ENCODE results near the gene WASF2.
A peak's percentile ranks its signal among the peaks of the same experiment; 100 is the strongest.
"Not testable (repeated sequence)": the region's sequence is repeated elsewhere in the genome, so short reads cannot be mapped to it uniquely, and the experiment has no call there.

DNA sequence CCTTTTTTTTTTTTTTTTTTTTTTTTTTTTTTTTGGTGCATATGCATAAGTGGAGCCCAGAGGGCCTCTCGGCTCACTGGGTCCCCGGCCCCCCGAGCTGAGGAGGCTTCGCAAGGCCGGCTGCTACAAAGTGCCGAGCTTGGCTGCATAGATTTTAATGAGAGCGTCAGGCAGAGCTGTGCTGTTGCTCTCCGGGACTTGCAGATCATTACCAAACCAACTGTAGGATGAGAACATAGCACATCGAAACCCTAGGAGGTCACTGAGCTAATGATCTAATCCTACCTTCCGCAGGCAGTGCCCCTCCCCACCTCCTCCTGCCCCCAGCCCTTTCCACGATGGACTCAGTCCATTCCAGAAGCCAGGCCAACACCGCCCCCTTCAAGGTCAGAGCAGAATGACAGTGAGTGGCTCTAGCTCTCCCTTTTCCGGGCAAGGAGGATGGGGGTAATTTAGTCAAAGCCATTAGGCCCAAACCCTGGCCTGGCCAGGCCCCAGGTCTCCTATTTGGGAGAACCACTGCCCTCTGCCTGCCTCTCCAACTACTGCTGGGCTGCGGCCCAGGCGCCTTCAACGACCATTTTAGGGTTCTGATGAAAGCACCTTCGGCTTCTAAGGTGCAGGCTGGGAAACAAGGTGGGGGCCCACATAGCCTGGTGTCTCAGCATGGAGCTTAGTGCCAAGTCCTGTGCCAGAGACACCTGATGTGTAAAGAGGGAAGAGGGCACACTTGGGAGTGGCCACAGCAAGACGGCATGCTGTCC is 84.2 kb downstream of the WASF2 start:
- TF ChIP-seq, protein P1, sequence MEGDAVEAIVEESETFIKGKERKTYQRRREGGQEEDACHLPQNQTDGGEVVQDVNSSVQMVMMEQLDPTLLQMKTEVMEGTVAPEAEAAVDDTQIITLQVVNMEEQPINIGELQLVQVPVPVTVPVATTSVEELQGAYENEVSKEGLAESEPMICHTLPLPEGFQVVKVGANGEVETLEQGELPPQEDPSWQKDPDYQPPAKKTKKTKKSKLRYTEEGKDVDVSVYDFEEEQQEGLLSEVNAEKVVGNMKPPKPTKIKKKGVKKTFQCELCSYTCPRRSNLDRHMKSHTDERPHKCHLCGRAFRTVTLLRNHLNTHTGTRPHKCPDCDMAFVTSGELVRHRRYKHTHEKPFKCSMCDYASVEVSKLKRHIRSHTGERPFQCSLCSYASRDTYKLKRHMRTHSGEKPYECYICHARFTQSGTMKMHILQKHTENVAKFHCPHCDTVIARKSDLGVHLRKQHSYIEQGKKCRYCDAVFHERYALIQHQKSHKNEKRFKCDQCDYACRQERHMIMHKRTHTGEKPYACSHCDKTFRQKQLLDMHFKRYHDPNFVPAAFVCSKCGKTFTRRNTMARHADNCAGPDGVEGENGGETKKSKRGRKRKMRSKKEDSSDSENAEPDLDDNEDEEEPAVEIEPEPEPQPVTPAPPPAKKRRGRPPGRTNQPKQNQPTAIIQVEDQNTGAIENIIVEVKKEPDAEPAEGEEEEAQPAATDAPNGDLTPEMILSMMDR (IDR thresholded peaks at IDR 0.05) = peak in 5 of 6 experiments; percentile 16 to 44 (median 18)
- TF ChIP-seq POLR2A (IDR thresholded peaks at IDR 0.05) = not testable (repeated sequence)
